ENCODE measurements around the gene MAX.

DNA sequence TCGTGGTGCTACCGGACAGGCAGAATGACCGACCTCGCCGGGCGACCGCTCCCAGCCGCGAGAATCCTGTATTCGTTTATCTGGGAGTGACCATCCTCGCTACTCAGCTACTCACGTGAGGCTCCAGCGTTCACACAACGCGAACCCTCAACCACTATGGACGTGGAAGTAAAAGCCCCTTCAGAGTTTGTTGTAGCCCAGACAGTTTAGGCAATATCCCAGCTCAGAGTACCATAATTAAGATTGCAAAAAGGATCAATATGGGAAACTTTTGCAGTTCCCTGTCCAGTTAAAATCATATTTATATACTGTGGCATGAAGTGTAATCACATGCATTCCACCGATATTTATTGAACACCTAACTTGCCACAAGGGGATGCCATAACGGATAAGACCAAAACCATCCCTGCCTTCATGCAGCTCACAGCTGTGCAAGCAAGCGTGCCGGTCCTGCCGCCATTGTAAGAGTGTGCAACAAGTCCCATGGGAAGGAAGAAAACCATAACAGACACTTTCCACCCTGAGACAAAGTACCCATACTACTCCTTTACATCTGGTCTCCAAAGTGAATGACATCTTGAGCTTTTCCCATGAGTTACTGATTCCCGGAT lies 938 bp upstream of the MAX start:
- TF ChIP-seq, protein P1, sequence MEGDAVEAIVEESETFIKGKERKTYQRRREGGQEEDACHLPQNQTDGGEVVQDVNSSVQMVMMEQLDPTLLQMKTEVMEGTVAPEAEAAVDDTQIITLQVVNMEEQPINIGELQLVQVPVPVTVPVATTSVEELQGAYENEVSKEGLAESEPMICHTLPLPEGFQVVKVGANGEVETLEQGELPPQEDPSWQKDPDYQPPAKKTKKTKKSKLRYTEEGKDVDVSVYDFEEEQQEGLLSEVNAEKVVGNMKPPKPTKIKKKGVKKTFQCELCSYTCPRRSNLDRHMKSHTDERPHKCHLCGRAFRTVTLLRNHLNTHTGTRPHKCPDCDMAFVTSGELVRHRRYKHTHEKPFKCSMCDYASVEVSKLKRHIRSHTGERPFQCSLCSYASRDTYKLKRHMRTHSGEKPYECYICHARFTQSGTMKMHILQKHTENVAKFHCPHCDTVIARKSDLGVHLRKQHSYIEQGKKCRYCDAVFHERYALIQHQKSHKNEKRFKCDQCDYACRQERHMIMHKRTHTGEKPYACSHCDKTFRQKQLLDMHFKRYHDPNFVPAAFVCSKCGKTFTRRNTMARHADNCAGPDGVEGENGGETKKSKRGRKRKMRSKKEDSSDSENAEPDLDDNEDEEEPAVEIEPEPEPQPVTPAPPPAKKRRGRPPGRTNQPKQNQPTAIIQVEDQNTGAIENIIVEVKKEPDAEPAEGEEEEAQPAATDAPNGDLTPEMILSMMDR (IDR thresholded peaks at IDR 0.05), result no peak
- no peak for TF ChIP-seq EZH2 (IDR thresholded peaks at IDR 0.05; ENCODE audit: borderline replicate concordance, insufficient read depth, low read depth, low read length, poor library complexity, severe bottlenecking)
